ENCODE measurements around the gene TBCK.

- TF ChIP-seq CTCF (IDR thresholded peaks at IDR 0.05) (no peak), POLR2A (IDR thresholded peaks at IDR 0.05) (no peak)
Observed at GRCh38 chr4:106301393-106302061, 14.5 kb downstream of the TBCK start.
